ENCODE results near the gene TGFBR2. TPM values are rescaled to one million over a fixed set of nuclear protein-coding genes. Genes with fewer than 3 reads are reported as not detected.

Gene TGFBR2
- total RNA-seq, 1 experiment from 2014 or later: 45.9 TPM

GRCh38 chr3:30600572-30600971 lies 5.8 kb upstream of the TGFBR2 start:
- no TSS peak for BruUV-seq (replicated peaks)
- Histone ChIP-seq H3K9me3 (ENCODE audit: control insufficient read depth, insufficient read depth, low read depth, low read length) (no peaks in the 10 kb centered on the region), H3K27me3 (ENCODE audit: control insufficient read depth, insufficient read depth, low read length) (no peaks in the 10 kb centered on the region), H3K4me3 (ENCODE audit: low read depth in 2 of 2, low read length in 2 of 2) (no peak overlapping the region), H3K27ac (ENCODE audit: low read length) (no peak overlapping the region), H3K4me1 (ENCODE audit: control insufficient read depth, insufficient read depth, low read length) (peaks cover 6% of the 10 kb centered on the region; the same call in 1 of the 2 replicates), H3K36me3 (ENCODE audit: control insufficient read depth, insufficient read depth, low read length) (no peaks in the 10 kb centered on the region; the same call in 1 of the 2 replicates)
- intact Hi-C loops (cut with micrococcal nuclease; ENCODE audit: unreplicated experiment): loop anchor here (10.0 kb wide), 1 partner anchor 486 kb away; no protein-coding TSS in a partner anchor
- in situ Hi-C loops (cut with HindIII; ENCODE audit: low pct_unique_long_range_greater_than_20kb, low sequenced_read_pairs): no loop called here
- ChIA-PET CTCF (no interaction called here), POLR2A (no interaction called here)
- ATAC-seq (no peak), DNase-seq (ENCODE audit: low read depth, low spot score) (no peak)
- no peak for TF ChIP-seq TCF7L2 (IDR thresholded peaks at IDR 0.05; ENCODE audit: low read depth, low read length)
- TF ChIP-seq CTCF (IDR thresholded peaks at IDR 0.05): no peak
- no peak for TF ChIP-seq POLR2AphosphoS5 (IDR thresholded peaks at IDR 0.05; ENCODE audit: low read depth, low read length)
- no peak for TF ChIP-seq SIN3A (IDR thresholded peaks at IDR 0.05; ENCODE audit: borderline replicate concordance, insufficient read depth, low read depth, low read length)
- no peak for TF ChIP-seq REST (IDR thresholded peaks at IDR 0.05; ENCODE audit: insufficient read depth in 1 of 2, low read depth in 2 of 2, low read length in 1 of 2)

- ChIA-PET CTCF (no interaction called here), POLR2A (no interaction called here)
- no peak for TF ChIP-seq TCF7L2 (IDR thresholded peaks at IDR 0.05; ENCODE audit: low read depth, low read length)
- TF ChIP-seq REST (IDR thresholded peaks at IDR 0.05; ENCODE audit: insufficient read depth in 1 of 2, low read depth in 2 of 2, low read length in 1 of 2): no peak
- H3K4me1 ChIP-seq (ENCODE audit: control insufficient read depth, insufficient read depth, low read length): peaks cover 8% of the 10 kb centered on the region; the same call in 1 of the 2 replicates
- in situ Hi-C loops (cut with HindIII; ENCODE audit: low pct_unique_long_range_greater_than_20kb, low sequenced_read_pairs): no loop called here
- H3K9me3 ChIP-seq (ENCODE audit: control insufficient read depth, insufficient read depth, low read depth, low read length): no peaks in the 10 kb centered on the region
- H3K36me3 ChIP-seq (ENCODE audit: control insufficient read depth, insufficient read depth, low read length): no peaks in the 10 kb centered on the region; the same call in none of the 2 replicates
- ATAC-seq: no peak
- H3K27me3 ChIP-seq (ENCODE audit: control insufficient read depth, insufficient read depth, low read length): no peaks in the 10 kb centered on the region
- DNase-seq (ENCODE audit: low read depth, low spot score): no peak
- no peak overlapping the region for H3K4me3 ChIP-seq (ENCODE audit: low read depth in 2 of 2, low read length in 2 of 2)
- intact Hi-C loops (cut with micrococcal nuclease; ENCODE audit: unreplicated experiment): loop anchor here (10.0 kb wide), 1 partner anchor 488 kb away; no protein-coding TSS in a partner anchor
- BruUV-seq (replicated peaks): no TSS peak
- H3K27ac ChIP-seq (ENCODE audit: low read length): no peak overlapping the region
Observed at GRCh38 chr3:30602946-30603345, 3.5 kb upstream of the TGFBR2 start.

Measured in Panc1 (cell line).